NCI-H526 treated with DMSO at 0.1 percent for 48 hours (cell line): ENCODE data around the gene ADCY2.
"Not testable (repeated sequence)": the region's sequence is repeated elsewhere in the genome, so short reads cannot be mapped to it uniquely, and the experiment has no call there.

Experiments used
- DNase-seq: peaks from one replicate; lab custom pipeline; 2025; lab: John Stamatoyannopoulos, UW

The ADCY2 gene

GRCh38 chr5:7395432-7395946 lies 449 bp upstream of the ADCY2 start:
- no peak for DNase-seq

- DNase-seq: peak; percentile 26
Measured at GRCh38 chr5:7396713-7397454, 946 bp downstream of the ADCY2 start.

- no peak for DNase-seq
Measured at GRCh38 chr5:7397937-7398336, 2.0 kb downstream of the ADCY2 start.

DNA sequence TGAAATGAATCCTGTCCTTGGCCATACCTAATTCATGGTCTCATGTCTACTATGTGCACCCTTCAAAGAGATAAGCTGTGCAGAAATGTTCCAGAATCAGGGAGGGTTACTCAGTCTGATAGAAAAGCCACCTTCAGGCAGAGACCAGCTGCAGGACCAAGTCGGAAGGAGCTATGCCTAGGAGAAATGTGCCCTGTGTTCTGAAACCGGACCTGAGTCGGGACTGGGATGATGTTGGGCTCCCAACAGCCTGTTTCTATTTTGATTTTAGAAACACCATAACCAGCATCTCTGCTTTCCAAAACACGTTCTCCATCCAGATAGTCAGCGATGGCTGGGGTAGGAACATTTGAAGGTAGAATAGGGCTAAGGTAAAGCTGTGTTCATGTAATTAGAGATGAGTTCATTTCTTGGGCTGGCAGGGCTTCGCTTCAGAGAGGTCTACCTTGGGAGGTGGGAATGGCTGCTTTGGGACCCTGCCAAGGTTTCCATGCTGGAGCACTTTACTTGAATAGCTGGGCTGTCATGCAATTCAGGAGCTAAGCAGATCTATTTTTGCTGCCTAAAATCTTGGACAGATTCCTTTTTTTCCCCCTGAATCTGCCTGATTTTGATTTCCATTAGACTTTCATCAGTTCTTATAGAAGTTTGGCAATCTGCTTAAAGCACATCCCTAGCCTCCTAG lies 2.8 kb downstream of the ADCY2 start:
- DNase-seq: no peak

DNA sequence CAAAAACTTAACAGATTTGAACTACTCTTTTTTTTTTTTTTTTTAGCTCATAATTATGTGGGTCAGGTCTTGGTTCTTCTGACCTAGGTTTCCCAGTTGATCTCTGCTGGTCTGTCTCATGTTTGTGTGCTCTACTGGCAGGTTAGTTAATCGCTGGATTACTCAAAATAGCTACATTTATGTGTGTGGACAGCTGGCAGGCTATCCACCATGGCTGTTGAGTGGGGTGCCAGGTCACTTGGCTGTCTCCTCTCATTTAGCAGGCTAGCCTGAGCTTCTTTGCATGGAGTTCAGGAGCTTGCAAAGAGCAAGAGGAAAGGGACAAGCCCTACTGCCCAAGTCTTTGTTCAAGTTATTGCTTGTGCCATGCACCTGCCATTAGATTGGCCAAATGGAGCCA lies 9.3 kb downstream of the ADCY2 start:
- DNase-seq: no peak

- DNase-seq: no peak
Measured at GRCh38 chr5:7410936-7411511, 15.1 kb downstream of the ADCY2 start.

GRCh38 chr5:7412409-7412808 lies 16.5 kb downstream of the ADCY2 start:
- no peak for DNase-seq

- DNase-seq: no peak
Measured at GRCh38 chr5:7415123-7415522, 19.2 kb downstream of the ADCY2 start.

DNA sequence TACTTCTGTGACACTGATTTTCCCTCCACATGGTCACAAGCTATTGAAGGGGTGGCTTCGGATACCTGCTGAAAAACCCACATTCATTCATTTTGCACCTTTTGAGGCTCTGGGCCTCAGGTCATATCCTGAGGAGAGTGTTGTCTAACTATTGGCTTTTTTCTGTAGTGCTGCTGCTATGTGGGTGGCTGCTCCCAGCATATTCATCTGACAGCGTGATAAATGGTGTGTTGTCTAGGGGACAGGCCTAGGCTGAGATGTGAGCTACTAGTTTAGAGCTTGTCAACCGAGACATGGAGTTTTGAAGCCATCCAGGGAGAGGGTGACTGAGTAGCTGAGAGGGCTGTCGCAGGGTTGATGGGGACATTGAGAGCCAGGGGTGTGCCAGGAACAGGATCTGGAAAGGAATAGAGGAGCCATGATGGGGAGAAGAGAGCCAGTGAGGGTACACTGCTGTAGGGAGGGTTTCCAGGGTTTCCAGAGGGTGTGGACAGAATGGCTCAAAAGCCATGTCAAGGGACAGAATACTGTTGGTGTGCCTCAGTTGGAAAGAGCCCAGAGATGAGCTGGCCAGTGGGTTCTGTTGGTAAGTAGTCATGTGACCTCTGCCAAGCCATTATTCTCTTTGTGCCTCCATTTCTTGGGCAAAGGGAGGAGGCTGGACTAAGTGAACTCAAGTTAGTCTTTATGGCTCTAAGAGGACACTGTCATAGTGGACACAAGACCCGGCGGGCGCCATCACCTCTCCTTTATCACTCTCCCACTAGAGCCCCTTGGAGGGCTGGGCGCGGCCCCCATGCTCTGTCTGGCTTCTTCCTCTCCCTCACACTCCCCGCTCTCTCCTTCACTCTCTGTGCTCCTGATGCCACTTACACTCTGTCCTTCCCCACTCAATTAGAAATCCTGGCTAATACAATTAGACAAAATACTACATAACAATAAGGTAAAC lies 19.9 kb downstream of the ADCY2 start:
- no peak for DNase-seq

GRCh38 chr5:7418276-7418675 lies 22.3 kb downstream of the ADCY2 start:
- DNase-seq: no peak

GRCh38 chr5:7419367-7419766 lies 23.4 kb downstream of the ADCY2 start:
- DNase-seq: no peak

- no peak for DNase-seq
Measured at GRCh38 chr5:7419846-7420245, 23.9 kb downstream of the ADCY2 start.

DNA sequence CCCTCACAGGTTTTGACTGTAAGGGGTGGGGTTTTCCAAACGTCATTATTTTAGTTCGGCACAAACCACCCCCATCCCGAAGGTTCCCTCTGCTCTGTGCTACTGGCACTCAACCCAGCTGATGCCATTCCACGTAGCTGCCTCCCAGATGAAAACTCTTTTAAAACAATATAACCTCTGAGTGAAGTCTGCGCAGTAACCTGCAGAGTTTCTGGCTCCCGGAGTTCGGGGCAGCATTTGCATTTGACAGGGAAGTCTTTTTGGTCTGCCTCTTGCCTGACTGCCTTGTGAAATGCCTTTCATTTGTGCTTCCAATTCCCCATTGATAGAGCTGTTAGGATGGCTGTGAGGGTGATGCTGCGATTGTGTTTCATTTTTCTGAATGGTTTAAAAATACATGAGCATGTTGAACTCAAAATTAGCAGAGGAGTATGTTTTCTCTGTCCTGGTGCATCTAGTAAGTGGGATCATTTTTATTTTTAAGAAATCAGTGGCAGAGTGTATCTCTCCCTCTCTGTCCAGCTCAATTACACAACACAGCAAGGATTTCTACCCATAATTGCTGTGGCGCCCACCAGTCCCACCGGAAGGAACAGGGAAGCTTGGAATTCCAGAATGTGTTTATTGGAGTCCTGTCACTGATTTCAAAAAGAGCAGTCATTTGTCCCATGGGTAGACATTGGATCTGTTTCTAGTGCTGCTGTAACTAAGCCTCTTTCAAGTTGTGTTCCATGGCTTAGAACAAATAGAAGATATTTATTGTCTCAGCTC lies 24.8 kb downstream of the ADCY2 start:
- no peak for DNase-seq

- DNase-seq: no peak
Measured at GRCh38 chr5:7422316-7423106, 26.6 kb downstream of the ADCY2 start.

- not testable (repeated sequence) for DNase-seq
Measured at GRCh38 chr5:7423231-7423630, 27.3 kb downstream of the ADCY2 start.

DNA sequence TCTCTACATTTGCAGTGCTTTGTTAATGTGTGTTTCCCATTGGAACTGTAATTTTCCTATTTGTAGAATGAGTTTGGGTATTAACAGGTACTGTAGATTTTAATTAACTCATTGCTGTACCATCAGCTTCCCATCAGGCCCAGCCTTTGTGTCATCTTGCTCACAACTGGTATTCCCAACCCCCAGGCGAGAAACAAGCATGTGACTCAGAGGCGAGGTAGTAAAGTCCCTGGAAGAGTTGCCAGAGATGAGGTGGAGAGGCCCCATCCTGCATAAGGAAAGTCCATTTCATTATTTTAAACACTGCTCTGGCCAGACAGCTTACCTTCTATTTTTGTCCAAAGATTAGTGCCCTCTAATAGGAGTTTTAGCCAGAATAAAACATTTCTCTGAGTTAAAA lies 29.9 kb downstream of the ADCY2 start:
- no peak for DNase-seq

GRCh38 chr5:7426284-7426683 lies 30.3 kb downstream of the ADCY2 start:
- no peak for DNase-seq

GRCh38 chr5:7434914-7435313 lies 39.0 kb downstream of the ADCY2 start:
- DNase-seq: no peak

- DNase-seq: no peak
Measured at GRCh38 chr5:7435503-7435902, 39.6 kb downstream of the ADCY2 start.

- DNase-seq: no peak
Measured at GRCh38 chr5:7436521-7436920, 40.6 kb downstream of the ADCY2 start.
